ENCODE measurements around the gene KHDC3L. TPM values are rescaled to one million over a fixed set of nuclear protein-coding genes. Genes with fewer than 3 reads are reported as not detected.

The KHDC3L gene
- total RNA-seq, 4 donors from 2014 or later: not detected

- 66 to 76% methylated on average over 3 of the region's 3 CpGs for WGBS, 2 donors
These were observed 33.3 kb upstream of the KHDC3L start for GRCh38 chr6:73329201-73329600.

GRCh38 chr6:73339340-73339739 lies 23.1 kb upstream of the KHDC3L start:
- Histone ChIP-seq H3K27me3 (no peaks in the 10 kb centered on the region), H3K36me3 (no peaks in the 10 kb centered on the region), H3K27ac (no peak overlapping the region), H3K9me3 (no peaks in the 10 kb centered on the region), H3K4me1 (no peaks in the 10 kb centered on the region), H3K4me3 (no peak overlapping the region)
- TF ChIP-seq EP300 (IDR thresholded peaks at IDR 0.05) (no peak), POLR2A (IDR thresholded peaks at IDR 0.05) (no peak), CTCF (IDR thresholded peaks at IDR 0.05) (no peak)
- DNase-seq (ENCODE audit: low spot score in 2 of 2): no peak
- WGBS, 2 donors: 58 to 67% methylated on average over 3 of the region's 3 CpGs

More at GRCh38 chr6:73329201-73329600, 33.3 kb upstream of the KHDC3L start:
- H3K4me3 ChIP-seq: no peak overlapping the region
- no peaks in the 10 kb centered on the region for H3K27me3 ChIP-seq
- TF ChIP-seq EP300 (IDR thresholded peaks at IDR 0.05): no peak
- no peak for TF ChIP-seq POLR2A (IDR thresholded peaks at IDR 0.05)
- no peak for TF ChIP-seq CTCF (IDR thresholded peaks at IDR 0.05)
- H3K4me1 ChIP-seq: no peaks in the 10 kb centered on the region
- H3K9me3 ChIP-seq: no peaks in the 10 kb centered on the region
- no peak overlapping the region for H3K27ac ChIP-seq
- no peak for DNase-seq (ENCODE audit: low spot score in 2 of 2)
- H3K36me3 ChIP-seq: no peaks in the 10 kb centered on the region

- WGBS, 2 donors: 42 to 45% methylated on average over 2 of the region's 2 CpGs
These were observed 22.4 kb upstream of the KHDC3L start for GRCh38 chr6:73340048-73340447.

GRCh38 chr6:73341335-73341734 lies 21.1 kb upstream of the KHDC3L start:
- Histone ChIP-seq H3K36me3 (no peaks in the 10 kb centered on the region), H3K4me1 (no peaks in the 10 kb centered on the region), H3K9me3 (no peaks in the 10 kb centered on the region), H3K4me3 (no peak overlapping the region), H3K27ac (no peak overlapping the region), H3K27me3 (no peaks in the 10 kb centered on the region)
- DNase-seq (ENCODE audit: low spot score in 2 of 2): no peak
- TF ChIP-seq CTCF (IDR thresholded peaks at IDR 0.05): no peak
- no peak for TF ChIP-seq EP300 (IDR thresholded peaks at IDR 0.05)
- TF ChIP-seq POLR2A (IDR thresholded peaks at IDR 0.05): no peak
- 62 to 74% methylated on average over 1 of the region's 1 CpG for WGBS, 2 donors

More at GRCh38 chr6:73340048-73340447, 22.4 kb upstream of the KHDC3L start:
- Histone ChIP-seq H3K9me3 (no peaks in the 10 kb centered on the region), H3K36me3 (no peaks in the 10 kb centered on the region), H3K4me1 (no peaks in the 10 kb centered on the region), H3K4me3 (no peak overlapping the region), H3K27me3 (no peaks in the 10 kb centered on the region), H3K27ac (no peak overlapping the region)
- DNase-seq (ENCODE audit: low spot score in 2 of 2): no peak
- TF ChIP-seq CTCF (IDR thresholded peaks at IDR 0.05): no peak
- TF ChIP-seq EP300 (IDR thresholded peaks at IDR 0.05): no peak

- no peak for DNase-seq (ENCODE audit: low spot score in 2 of 2)
- H3K36me3 ChIP-seq: no peaks in the 10 kb centered on the region
- TF ChIP-seq EP300 (IDR thresholded peaks at IDR 0.05): no peak
- TF ChIP-seq POLR2A (IDR thresholded peaks at IDR 0.05): no peak
- no peak for TF ChIP-seq CTCF (IDR thresholded peaks at IDR 0.05)
- no peaks in the 10 kb centered on the region for H3K27me3 ChIP-seq
- H3K4me1 ChIP-seq: no peaks in the 10 kb centered on the region
- H3K9me3 ChIP-seq: no peaks in the 10 kb centered on the region
- no peak overlapping the region for H3K4me3 ChIP-seq
- H3K27ac ChIP-seq: no peak overlapping the region
- WGBS, 2 donors: 65 to 78% methylated on average over 5 of the region's 5 CpGs
These were observed 20.3 kb upstream of the KHDC3L start for GRCh38 chr6:73342174-73342573.
